OCI-LY7 (cell line): ENCODE results near the gene LPCAT3.

Experiments
- CTCF ChIP-seq: fragments of 200-600 bp; sonication (generic); conservative IDR thresholded peaks from 2 replicates; pipeline ENCODE4 v1.5.1; 2014; ENCODE audit warnings: mild to moderate bottlenecking, antibody characterized with exemption, low read length, moderate library complexity, mixed read lengths
- EZH2phosphoT487 ChIP-seq: fragments of 200-600 bp; sonication (generic); IDR thresholded peaks from 2 replicates; pipeline ENCODE4 v1.6.1; 2018; ENCODE audit warnings: low read depth, borderline replicate concordance, mild to moderate bottlenecking, mixed run types, antibody characterized with exemption, low read length, moderate library complexity, mixed read lengths

- TF ChIP-seq CTCF (no peak), EZH2phosphoT487 (no peak)
These were observed 40.6 kb upstream of the LPCAT3 start for GRCh38 chr12:7058850-7059395.
